SK-N-MC (cell line): ENCODE results near the gene CD276.

Experiments
- EZH2 ChIP-seq: fragments of 200-600 bp; sonication (generic); IDR thresholded peaks from one replicate; pipeline ENCODE4 v1.6.1; 2017; ENCODE audit warnings: antibody characterized with exemption
- FOXP2 ChIP-seq: optimal IDR thresholded peaks from 2 replicates; pipeline ENCODE3; 2011; ENCODE audit warnings: mild to moderate bottlenecking, moderate library complexity; ENCODE audit not compliant: insufficient read depth; ENCODE audit errors: extremely low read length, control extremely low read depth
- POLR2AphosphoS5 ChIP-seq: IDR thresholded peaks from 2 replicates; pipeline ENCODE4 v1.6.1; 2012; ENCODE audit warnings: mild to moderate bottlenecking, low read depth, low read length, borderline replicate concordance

DNA sequence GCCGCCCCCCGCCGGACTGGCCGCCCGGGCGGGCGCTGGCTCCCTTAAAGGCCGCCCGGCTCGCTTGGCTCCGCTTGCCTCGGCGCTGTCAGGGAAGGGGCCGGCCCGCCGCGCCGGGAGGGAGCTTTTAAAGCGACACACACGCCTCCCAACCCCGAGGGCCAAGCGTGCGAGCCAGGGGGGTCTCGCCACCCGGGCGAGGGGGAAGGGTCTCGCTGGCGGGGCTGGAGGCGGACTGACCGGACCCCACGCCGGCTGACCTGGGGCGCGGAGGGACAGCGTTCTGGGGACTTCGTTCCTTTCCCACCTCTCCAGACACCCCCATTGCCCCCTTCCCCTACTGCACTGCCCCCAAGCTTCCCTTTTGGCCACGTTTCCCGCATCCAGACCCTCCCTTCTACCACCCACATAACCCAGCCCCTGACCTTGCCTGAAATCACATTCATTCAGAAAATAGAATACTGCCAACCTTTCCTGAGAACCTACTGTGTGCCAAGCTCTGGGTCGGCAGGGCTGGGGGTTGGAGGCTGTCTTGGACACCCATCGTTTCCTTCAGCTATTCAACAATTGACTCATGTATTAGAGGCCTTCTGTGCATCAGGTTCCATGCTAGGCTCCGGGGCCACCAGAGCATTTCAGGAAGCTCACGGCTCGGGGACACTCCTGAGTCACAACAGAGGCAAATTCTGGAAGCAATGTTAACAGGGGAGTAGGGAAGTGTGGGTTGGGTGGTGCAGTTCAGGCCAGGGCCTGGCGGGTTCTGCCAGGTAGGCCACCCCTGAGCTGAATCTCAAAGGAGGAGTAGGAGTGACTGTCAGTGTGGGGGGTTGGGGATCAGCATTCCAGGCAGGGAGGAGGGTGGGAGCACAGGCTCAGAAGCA lies 69.3 kb downstream of the CD276 start, which contains the start of gene INSYN1:
- TF ChIP-seq POLR2AphosphoS5 (no peak), EZH2 (no peak), FOXP2 (no peak)
